Omental fat pad (tissue), 4 donors: Measurements from ENCODE around the gene PRR5L. TPM values are rescaled to one million over a fixed set of nuclear protein-coding genes. Genes with fewer than 3 reads are reported as not detected.

Experiments
- ATAC-seq: fragments of 150-250 bp; one replicate; pipeline ENCODE4 v1.9.1; 2016; ENCODE audit warnings: mild to moderate bottlenecking, moderate library complexity; ENCODE audit not compliant: low FRiP score
- DNase-seq: peaks from one replicate; pipeline ENCODE4 v3.0.0-alpha.2; 2019; ENCODE audit warnings: low spot score
- total RNA-seq, 4 donors: library from RNA; depleted of rRNA; stranded (reverse); fragments of >200 nt; gene quantifications; one replicate each; pipeline ENCODE4 v1.1.0, GENCODE V29; 2016
- TF ChIP-seq, protein P1 (sequence below), 3 donors: fragments of 450-650 bp; IDR thresholded peaks; one replicate each; pipeline ENCODE4 v1.5.1; 2016 to 2017; ENCODE audit warnings: antibody characterized with exemption in 3 of 3, mild to moderate bottlenecking in 3 of 3, moderate library complexity in 2 of 3

PRR5L gene
- total RNA-seq, 4 donors from 2014 or later: 8.7 to 26.8 (median 16.2) TPM

GRCh38 chr11:36408498-36409136 lies 112.5 kb downstream of the PRR5L start:
- no peak for ATAC-seq
- no peak for DNase-seq
- TF ChIP-seq, protein P1, sequence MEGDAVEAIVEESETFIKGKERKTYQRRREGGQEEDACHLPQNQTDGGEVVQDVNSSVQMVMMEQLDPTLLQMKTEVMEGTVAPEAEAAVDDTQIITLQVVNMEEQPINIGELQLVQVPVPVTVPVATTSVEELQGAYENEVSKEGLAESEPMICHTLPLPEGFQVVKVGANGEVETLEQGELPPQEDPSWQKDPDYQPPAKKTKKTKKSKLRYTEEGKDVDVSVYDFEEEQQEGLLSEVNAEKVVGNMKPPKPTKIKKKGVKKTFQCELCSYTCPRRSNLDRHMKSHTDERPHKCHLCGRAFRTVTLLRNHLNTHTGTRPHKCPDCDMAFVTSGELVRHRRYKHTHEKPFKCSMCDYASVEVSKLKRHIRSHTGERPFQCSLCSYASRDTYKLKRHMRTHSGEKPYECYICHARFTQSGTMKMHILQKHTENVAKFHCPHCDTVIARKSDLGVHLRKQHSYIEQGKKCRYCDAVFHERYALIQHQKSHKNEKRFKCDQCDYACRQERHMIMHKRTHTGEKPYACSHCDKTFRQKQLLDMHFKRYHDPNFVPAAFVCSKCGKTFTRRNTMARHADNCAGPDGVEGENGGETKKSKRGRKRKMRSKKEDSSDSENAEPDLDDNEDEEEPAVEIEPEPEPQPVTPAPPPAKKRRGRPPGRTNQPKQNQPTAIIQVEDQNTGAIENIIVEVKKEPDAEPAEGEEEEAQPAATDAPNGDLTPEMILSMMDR (IDR thresholded peaks at IDR 0.05): no peak

DNA sequence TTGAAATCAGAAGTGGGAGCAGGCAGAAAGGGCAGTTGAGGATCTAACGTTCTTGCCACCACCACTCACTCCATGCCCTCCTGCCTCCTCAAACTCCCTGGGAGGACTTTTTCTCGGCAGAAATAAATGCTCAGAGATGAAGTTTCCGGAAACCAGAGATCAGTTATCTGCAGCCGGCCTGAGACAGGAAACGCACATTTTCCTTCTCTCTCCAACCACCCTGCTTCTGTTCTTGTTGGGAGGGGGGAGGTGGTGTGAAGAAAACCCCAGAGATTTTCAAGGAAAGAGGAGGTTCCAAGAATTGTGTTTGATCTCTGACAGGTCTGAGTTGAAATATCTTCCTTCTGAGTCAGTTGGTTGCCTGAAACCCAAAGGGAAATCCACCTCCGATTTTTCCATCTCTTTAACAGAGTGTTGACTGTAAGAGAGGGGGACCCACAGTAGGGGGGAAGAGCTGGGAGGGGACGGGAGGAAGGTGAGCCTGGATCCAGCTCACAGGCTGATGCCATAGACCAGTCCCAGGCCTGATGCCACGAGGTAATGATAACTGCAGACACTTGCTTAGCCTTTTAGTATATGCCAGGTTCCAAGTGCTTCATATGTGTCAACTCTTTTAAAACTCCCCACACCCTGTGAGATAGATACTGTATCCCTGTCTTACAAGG lies 113.2 kb downstream of the PRR5L start:
- peak; percentile 72 for ATAC-seq
- no peak for DNase-seq
- TF ChIP-seq, protein P1 (IDR thresholded peaks at IDR 0.05): no peak

DNA sequence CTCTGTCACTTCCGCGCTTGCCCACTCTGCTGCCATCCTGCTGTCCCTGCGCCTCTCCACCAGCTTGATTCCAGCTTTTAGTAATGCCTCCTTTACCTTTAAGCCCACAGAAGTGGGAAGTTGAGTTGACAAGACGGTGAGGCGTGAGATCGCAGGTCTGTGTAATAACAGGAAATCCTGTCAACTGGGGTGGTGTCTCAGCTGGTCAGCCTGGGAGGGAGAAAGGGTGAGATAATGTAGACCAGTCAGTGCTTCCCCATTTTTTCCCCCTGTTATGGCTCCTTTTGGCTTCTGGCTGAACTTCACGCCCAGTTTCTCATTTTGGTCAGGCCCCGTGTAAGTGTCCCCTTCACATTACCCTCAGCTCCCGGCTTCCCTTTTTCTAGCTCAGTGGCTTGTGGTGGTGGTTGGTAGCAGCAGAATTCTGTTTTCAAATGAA lies 115.1 kb downstream of the PRR5L start:
- DNase-seq: no peak
- TF ChIP-seq, protein P1 (IDR thresholded peaks at IDR 0.05): no peak
- no peak for ATAC-seq

GRCh38 chr11:36412781-36413383 lies 116.8 kb downstream of the PRR5L start:
- DNase-seq (no peak), ATAC-seq (no peak)
- TF ChIP-seq, protein P1 (IDR thresholded peaks at IDR 0.05): no peak

DNA sequence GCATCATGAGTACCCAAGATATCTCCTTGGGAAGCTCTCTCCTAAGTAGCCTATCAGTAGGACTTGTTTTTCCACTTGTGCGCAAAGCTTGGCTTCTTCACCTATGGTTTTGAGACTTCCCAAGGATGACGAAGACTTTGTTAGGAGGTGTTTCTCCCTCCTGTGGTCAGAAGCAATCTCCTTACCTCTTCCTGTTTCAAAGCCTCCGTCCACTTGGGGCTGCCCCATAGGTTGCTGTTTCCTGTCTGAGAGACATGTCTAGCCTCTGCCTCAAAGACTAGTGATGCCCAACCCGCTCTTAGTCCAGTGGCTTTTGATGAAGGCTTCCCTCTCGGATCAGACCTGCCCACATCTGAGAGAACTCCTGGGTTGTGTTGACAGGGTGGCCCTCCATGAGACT lies 121.1 kb downstream of the PRR5L start:
- TF ChIP-seq, protein P1 (IDR thresholded peaks at IDR 0.05): no peak
- ATAC-seq: no peak
- no peak for DNase-seq

- no peak for DNase-seq
Observed at GRCh38 chr11:36419791-36420424, 123.8 kb downstream of the PRR5L start.

More at GRCh38 chr11:36419791-36420424, 123.8 kb downstream of the PRR5L start:
- ATAC-seq: no peak
- TF ChIP-seq, protein P1 (IDR thresholded peaks at IDR 0.05): no peak
